GM21515 (cell line): Measurements from ENCODE around the gene LACTB.
A peak's percentile ranks its signal among the peaks of the same experiment; 100 is the strongest.

Experiments
- ATAC-seq: cut with Tn5 transposase; IDR thresholded peaks from one replicate; pipeline ENCODE4 v1.9.1; 2021; ENCODE audit not compliant: unreplicated experiment

The LACTB gene, protein sequence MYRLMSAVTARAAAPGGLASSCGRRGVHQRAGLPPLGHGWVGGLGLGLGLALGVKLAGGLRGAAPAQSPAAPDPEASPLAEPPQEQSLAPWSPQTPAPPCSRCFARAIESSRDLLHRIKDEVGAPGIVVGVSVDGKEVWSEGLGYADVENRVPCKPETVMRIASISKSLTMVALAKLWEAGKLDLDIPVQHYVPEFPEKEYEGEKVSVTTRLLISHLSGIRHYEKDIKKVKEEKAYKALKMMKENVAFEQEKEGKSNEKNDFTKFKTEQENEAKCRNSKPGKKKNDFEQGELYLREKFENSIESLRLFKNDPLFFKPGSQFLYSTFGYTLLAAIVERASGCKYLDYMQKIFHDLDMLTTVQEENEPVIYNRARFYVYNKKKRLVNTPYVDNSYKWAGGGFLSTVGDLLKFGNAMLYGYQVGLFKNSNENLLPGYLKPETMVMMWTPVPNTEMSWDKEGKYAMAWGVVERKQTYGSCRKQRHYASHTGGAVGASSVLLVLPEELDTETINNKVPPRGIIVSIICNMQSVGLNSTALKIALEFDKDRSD

DNA sequence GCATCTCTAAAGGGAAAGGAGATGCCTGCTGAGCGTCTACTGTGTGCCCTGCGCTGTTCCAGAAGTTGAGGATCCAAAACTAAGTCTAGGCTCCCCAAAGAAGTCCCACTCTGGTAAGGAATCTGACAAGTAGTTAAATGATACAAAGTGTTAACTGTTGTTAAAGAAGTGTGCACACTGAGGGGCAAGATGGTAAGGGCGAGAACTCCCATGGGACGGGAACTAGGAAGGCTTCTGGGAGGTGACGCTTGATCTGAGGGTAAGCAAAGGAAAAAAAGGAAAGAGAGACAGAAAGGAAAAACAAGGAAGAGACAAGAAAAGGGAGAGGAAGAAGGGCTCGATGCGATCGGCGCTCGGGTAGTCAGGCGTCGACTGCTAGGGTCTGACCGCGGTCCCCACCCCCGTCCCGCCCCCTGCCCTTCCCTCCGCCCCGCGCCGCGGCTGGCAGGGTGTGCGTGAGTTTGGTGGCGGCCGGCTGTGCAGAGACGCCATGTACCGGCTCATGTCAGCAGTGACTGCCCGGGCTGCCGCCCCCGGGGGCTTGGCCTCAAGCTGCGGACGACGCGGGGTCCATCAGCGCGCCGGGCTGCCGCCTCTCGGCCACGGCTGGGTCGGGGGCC is at the start of gene LACTB:
Gene LACTB, plus strand, starts transcription at position 480 of the 620 bp plus-strand sequence. Its CDS starts 11 bp downstream, at position 491.
- ATAC-seq = peak; percentile 76

GRCh38 chr15:63072023-63072650 is 49.5 kb upstream of the LACTB start:
- no peak for ATAC-seq

- no peak for ATAC-seq
Measured at GRCh38 chr15:63072809-63073277, 48.8 kb upstream of the LACTB start.

- ATAC-seq = no peak
Measured at GRCh38 chr15:63073497-63074172, 48.0 kb upstream of the LACTB start.

DNA sequence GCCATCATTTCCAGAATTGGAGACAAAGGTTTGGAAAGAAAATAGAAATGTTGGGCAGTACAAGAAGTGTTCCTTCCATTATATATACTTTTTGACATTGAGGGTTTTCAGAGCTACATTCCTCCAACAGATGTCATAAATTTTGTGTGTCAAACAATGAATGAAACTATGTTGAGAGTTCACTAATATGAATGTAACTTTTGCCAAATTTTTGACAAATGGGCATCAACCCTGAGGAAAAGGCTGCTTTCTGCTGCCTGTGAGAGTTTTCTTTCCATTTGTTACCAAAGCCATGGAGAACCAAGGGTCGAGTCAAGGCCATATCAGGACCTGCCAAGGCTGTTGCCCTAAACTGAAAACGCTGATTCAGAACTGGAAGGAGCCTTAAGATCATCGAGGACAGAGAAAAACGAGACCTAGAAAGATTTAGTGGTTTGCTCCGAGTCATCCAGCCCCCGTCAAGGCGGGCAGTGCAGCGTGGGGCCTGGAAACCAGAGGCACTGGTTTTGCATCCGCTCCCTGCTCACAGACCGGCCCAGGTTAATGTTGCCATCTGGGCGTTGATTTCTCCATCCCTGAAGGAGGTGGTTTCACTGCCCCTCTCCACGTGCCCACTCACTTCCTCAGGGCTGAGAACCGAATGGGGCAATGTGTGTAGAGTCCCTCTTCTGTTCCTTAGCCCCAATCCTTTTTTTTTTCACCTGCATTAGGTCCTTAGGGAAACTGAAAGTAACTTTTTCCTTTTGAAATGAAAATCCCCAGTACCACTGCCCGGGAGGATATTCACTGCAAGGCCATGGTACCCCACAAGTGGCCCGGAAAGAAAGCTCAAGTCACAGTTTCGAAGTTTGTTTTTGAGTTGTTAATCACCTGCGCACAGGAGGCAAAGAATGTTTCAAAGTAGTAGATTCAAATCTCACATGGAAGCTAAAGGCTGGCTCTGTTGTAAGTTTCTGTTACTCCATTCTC is 46.4 kb upstream of the LACTB start:
- no peak for ATAC-seq

DNA sequence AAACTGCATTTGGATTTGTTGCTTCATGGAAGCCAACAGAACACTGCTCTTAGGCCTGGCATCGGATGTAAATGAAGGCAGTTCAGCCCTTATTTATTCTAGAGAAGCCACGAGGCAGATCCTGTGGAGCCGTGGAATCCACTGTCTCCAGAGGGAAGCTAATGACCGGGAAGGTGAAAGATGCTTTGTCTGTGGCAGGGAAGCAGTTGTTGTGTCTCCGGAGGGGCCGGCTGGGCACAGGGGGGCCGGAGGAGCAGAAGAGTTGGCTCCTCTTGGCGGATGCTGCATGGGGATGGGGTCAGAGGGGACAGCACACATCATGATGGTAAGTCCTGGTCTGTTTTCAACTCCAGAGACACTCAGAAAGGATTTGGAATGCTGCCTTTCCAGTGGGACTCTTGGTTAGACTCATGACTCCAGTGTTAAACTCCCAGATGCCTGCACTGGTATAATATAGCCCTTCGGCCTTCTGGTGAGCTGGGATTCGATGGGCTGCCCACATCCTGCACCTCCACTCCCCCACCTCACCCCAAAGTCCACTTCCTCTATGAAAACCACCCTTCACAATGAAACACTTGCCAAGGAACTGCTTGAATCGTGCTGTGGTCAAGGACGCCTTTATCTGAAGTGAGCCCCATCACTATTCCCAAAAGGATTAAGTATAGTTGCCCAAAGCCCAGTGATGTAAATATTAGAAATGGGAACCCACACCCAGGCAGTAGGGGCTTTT is 45.5 kb upstream of the LACTB start:
- ATAC-seq = no peak

GRCh38 chr15:63076714-63077046 is 45.0 kb upstream of the LACTB start:
- ATAC-seq = no peak

GRCh38 chr15:63077952-63078351 is 43.7 kb upstream of the LACTB start:
- no peak for ATAC-seq

- no peak for ATAC-seq
Measured at GRCh38 chr15:63079947-63080626, 41.6 kb upstream of the LACTB start.

GRCh38 chr15:63080634-63081250 is 40.9 kb upstream of the LACTB start:
- ATAC-seq = no peak

DNA sequence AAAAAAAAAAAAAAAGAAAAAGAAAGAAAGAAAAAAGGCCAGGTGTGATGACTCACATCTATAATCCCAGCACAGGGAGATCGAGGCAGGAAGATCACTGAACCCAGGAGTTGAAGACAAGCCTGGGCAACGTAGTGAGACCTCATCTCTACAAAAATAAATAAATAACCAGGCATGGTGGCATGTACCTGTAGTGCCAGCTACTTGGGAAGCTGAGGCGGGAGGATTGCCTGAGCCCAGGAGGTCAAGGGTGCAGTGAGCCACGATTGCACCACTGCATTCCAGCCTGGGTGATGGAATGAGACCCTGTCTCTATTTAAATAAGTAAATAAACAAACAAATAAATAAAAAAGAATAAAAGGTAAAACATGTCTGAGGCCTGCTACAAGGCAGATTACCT is 39.3 kb upstream of the LACTB start:
- ATAC-seq = no peak

GRCh38 chr15:63083044-63083443 is 38.6 kb upstream of the LACTB start:
- no peak for ATAC-seq

DNA sequence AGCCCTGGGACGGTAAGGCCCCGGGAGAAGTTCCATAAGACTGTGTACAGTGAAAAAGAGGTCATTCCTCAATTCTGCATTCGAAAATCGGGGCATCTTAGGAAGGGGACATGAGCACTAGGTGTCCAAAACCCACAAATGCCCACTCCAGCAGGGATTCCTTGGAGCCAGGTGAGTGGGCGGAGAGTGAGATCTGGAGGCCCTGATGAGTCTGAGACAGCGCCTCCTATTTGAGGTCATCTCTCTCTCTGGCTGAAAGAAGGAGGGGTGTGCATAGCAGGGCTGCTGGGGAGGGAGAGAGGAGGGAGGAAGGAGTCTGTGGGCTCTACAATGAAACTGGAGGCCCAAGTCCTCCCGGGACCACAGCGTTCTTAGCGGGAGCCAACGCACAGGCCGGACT is 38.1 kb upstream of the LACTB start:
- no peak for ATAC-seq

- ATAC-seq = no peak
Measured at GRCh38 chr15:63084806-63085205, 36.9 kb upstream of the LACTB start.

DNA sequence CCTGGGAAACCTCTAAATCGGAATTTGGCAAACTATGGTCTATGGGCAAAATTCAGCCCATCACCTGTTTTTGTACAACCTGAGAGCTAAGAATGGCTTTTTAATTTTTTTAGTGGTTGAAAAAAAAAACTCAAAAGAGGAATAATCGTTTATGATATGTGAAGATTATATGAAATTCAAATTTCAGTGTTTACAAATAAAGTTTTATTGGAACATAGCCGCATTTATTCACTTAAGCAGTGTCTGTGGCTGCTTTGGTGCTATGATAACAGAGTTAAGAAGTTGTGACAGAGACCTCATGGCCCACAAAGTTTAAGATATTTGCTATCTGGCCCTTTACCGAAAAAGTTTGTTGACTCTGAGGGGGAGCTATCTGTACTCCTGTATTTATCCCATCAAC is 36.4 kb upstream of the LACTB start:
- no peak for ATAC-seq

DNA sequence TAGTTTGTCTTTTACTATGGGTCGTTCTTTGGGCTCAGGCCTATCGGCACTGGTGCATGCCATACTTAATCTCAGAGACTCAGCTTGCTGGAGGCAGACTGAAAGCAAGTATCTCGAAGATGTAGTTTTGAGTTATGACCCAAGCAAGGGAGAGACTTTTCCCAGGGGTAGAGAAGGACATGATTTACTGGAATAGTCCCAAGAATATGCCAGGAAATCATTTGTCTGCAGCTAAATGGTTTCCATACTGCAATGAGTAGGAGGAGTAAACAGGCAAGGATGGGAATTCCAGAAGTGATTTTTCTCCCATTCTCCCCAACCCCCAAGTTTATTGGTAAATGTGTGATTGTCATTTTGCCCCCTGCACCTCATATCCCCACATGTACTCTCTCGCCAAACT is 35.4 kb upstream of the LACTB start:
- no peak for ATAC-seq

DNA sequence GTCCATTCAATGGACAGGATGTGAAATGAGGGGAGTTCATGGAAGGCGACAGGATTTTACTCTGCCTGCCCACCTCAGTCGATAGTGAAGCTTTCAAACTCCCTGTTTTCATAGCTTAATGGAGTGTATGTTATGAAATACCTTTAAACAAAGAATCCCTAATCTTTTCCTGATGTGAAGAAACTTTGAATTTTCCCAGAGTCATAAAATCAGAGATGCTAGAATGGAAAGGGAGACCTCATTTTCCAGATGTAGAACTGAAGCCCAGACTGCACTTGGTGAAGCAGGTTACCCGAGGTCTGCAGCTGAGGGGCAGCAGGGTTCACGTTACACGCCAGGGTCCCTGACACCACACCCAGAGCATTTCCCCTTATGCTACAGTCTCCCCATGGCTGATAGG is 34.7 kb upstream of the LACTB start:
- ATAC-seq = no peak

GRCh38 chr15:63088533-63089245 is 33.0 kb upstream of the LACTB start:
- ATAC-seq = no peak
